ENCODE results near the gene RIC1. TPM values are rescaled to one million over a fixed set of nuclear protein-coding genes. Genes with fewer than 3 reads are reported as not detected.
A peak's percentile ranks its signal among the peaks of the same experiment; 100 is the strongest.
"Not testable (repeated sequence)": the region's sequence is repeated elsewhere in the genome, so short reads cannot be mapped to it uniquely, and the experiment has no call there.

The RIC1 gene
- total and polyA plus RNA-seq, 9 of the 15 experiments (the other 6 are each of a cell fraction or from before 2014, with no cell fraction given) = 3.2 to 25.8 (median 15.0) TPM

DNA sequence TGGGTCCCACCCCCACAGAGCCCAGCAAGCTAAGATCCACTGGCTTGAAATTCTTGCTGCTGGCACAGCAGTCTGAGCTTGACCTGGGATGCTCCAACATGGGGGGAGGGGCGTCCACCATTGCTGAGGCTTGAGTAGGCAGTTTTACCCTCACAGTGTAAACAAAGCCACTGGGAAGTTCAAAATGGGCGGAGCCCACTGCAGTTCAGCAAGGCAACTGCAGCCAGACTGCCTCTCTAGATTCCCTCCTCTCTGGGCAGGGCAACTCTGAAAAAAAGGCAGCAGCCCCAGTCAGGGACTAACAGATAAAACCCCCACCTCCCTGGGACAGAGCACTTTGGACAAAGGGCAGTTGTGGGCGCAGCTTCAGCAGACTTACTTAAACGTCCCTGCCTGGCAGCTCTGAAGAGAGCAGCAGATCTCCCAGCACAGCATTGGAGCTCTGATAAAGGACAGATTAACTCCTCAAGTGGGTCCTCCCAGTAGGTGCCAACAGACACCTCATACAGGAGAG lies 150.9 kb downstream of the RIC1 start:
- H4K20me1 ChIP-seq (replicated peaks; ENCODE audit: control insufficient read depth, insufficient read depth, low read length); BruUV-seq (replicated peaks); H3K9ac ChIP-seq (ENCODE audit: insufficient read depth in 1 of 2, low read depth in 2 of 2, low read length in 2 of 2); H3K4me1 ChIP-seq (replicated peaks in 1 of 2; ENCODE audit: control insufficient read depth in 2 of 2, insufficient read depth in 2 of 2, low read length in 2 of 2); FAIRE-seq; in situ Hi-C loops (cut with MboI); intact Hi-C loops (cut with micrococcal nuclease); POLR2A ChIA-PET; H2AFZ ChIP-seq (ENCODE audit: low read depth, low read length); H3K9me1 ChIP-seq (ENCODE audit: control insufficient read depth, insufficient read depth, low read length); H3K27ac ChIP-seq (ENCODE audit: extremely low read depth, low read depth, low read length); H3K27me3 ChIP-seq (ENCODE audit: control insufficient read depth in 2 of 2, insufficient read depth in 2 of 2, low read length in 2 of 2); H3K4me2 ChIP-seq (ENCODE audit: insufficient read depth, low read length); CTCF ChIA-PET (ENCODE audit: low intra/inter-chr PET ratio); ATAC-seq; H3K79me2 ChIP-seq (ENCODE audit: control insufficient read depth, insufficient read depth, low read length); H3K4me3 ChIP-seq: not testable (repeated sequence)
- WGBS (ENCODE audit: insufficient coverage, low coverage, missing lambda C conversion rate) = 83% methylated on average over 3 of the region's 4 CpGs
- DNase-seq (ENCODE audit: extremely low read depth in 1 of 4, low spot score in 3 of 4) = peak in 1 of 4 experiments; percentile 2
- Histone ChIP-seq H3K36me3 (ENCODE audit: control insufficient read depth, insufficient read depth, low read length) (peaks cover 57% of the 10 kb centered on the region), H3K9me3 (replicated peaks; ENCODE audit: control insufficient read depth, insufficient read depth, low read depth, low read length) (peaks cover 15% of the 10 kb centered on the region)

DNA sequence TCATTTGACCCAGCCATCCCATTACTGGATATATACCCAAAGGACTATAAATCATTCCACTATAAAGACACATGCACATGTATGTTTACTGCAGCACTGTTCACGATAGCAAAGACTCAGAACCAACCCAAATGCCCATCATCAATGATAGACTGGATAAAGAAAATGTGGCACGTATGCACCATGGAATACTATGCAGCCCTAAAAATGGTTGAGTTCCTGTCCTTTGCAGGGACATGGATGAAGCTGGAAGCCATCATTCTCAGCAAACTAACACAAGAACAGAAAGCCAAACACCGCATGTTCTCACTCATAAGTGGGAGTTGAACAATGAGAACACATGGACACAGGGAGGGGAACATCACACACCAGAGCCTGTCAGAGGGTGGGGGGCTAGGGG lies 154.5 kb downstream of the RIC1 start:
- FAIRE-seq; POLR2A ChIA-PET; H3K9me1 ChIP-seq (ENCODE audit: control insufficient read depth, insufficient read depth, low read length); H2AFZ ChIP-seq (ENCODE audit: low read depth, low read length); ATAC-seq; H3K4me1 ChIP-seq (replicated peaks in 1 of 2; ENCODE audit: control insufficient read depth in 2 of 2, insufficient read depth in 2 of 2, low read length in 2 of 2); DNase-seq (ENCODE audit: extremely low read depth in 1 of 4, low spot score in 3 of 4); CTCF ChIA-PET (ENCODE audit: low intra/inter-chr PET ratio); in situ Hi-C loops (cut with MboI); H4K20me1 ChIP-seq (replicated peaks; ENCODE audit: control insufficient read depth, insufficient read depth, low read length); H3K27ac ChIP-seq (ENCODE audit: extremely low read depth, low read depth, low read length); H3K79me2 ChIP-seq (ENCODE audit: control insufficient read depth, insufficient read depth, low read length); BruUV-seq (replicated peaks); H3K27me3 ChIP-seq (ENCODE audit: control insufficient read depth in 2 of 2, insufficient read depth in 2 of 2, low read length in 2 of 2); H3K4me3 ChIP-seq; intact Hi-C loops (cut with micrococcal nuclease); H3K9ac ChIP-seq (ENCODE audit: insufficient read depth in 1 of 2, low read depth in 2 of 2, low read length in 2 of 2); H3K4me2 ChIP-seq (ENCODE audit: insufficient read depth, low read length): not testable (repeated sequence)
- TF ChIP-seq ZNF146 (CRISPR knock-in tag; IDR thresholded peaks at IDR 0.05; ENCODE audit: unreplicated experiment) (peak; percentile 69), RBM25 (IDR thresholded peaks at IDR 0.05; ENCODE audit: low read depth, low read length, severe bottlenecking) (peak; percentile 33)
- WGBS (ENCODE audit: insufficient coverage, low coverage, missing lambda C conversion rate) = 100% methylated on average over 3 of the region's 3 CpGs
- peaks cover 13% of the 10 kb centered on the region for H3K9me3 ChIP-seq (replicated peaks; ENCODE audit: control insufficient read depth, insufficient read depth, low read depth, low read length)
- peaks cover 56% of the 10 kb centered on the region for H3K36me3 ChIP-seq (ENCODE audit: control insufficient read depth, insufficient read depth, low read length)
